HCT116 (cell line): ENCODE measurements around the gene ADK. TPM values are rescaled to one million over a fixed set of nuclear protein-coding genes. Genes with fewer than 3 reads are reported as not detected.

Experiments
- ATAC-seq: fragments of 200-7000 bp; cut with Tn5 transposase; 2 replicates; pipeline ENCODE4 v1.9.1; 2020; ENCODE audit warnings: mild to moderate bottlenecking, moderate library complexity
- BruUV-seq: library from RNA; stranded (reverse); fragments of 400-500 nt; replicated peaks from 2 replicates; lab custom pipeline; 2021; lab: Mats Ljungman, UMichigan
- CTCF ChIA-PET: fragments of 300-600 bp; sonication (Branson Sonifier 250); formaldehyde crosslinking; loops from one replicate; lab custom pipeline; 2021; ENCODE audit warnings: antibody characterized with exemption; lab: Charles Lee
- POLR2A ChIA-PET: fragments of 300-600, 350-600 bp; sonication (Branson Sonifier 250); formaldehyde crosslinking; loops from one replicate; lab custom pipeline; 2021; ENCODE audit warnings: antibody characterized with exemption; lab: Charles Lee
- RAD21 ChIA-PET, 2 experiments: fragments of 300-600 bp; sonication (Branson Sonifier 250); formaldehyde crosslinking; loops; one replicate each; lab custom pipeline; 2023; ENCODE audit warnings: low total read pairs in 2 of 2; ENCODE audit not compliant: uncharacterized antibody in 2 of 2, unreplicated experiment in 2 of 2, low non-redundant PET in 1 of 2; lab: Charles Lee
- DNase-seq: peaks from one replicate; pipeline ENCODE4 v3.0.0-alpha.2; 2010; ENCODE audit warnings: low read depth, low spot score
- H2AFZ ChIP-seq: fragments of 200-600 bp; shearing (Covaris generic), sonication (generic); 2 replicates; pipeline ENCODE4 v1.6.1; 2017; ENCODE audit warnings: low read depth, mixed run types, mixed read lengths, antibody characterized with exemption, low read length; ENCODE audit not compliant: poor library complexity, severe bottlenecking
- H3K27ac ChIP-seq: 2 replicates; pipeline ENCODE4 v1.5.1; 2012; ENCODE audit warnings: low read depth, low read length
- H3K27me3 ChIP-seq: fragments of 200-600 bp; sonication (generic); 2 replicates; pipeline ENCODE4 v1.6.1; 2016; ENCODE audit warnings: mixed run types, low read length, mixed read lengths; ENCODE audit not compliant: insufficient read depth
- H3K36me3 ChIP-seq, 2 experiments: fragments of 200-500 bp in 1 of 2; fragments of 200-600 bp in 1 of 2; sonication (Bioruptor generic) in 1 of 2; sonication (generic) in 1 of 2; 2 replicates each; pipeline versions ENCODE4 v1.5.1 to v1.6.1; 2014 to 2016; ENCODE audit warnings: low read length in 2 of 2, inconsistent platforms in 1 of 2, mixed read lengths in 1 of 2, mixed run types in 1 of 2; ENCODE audit not compliant: insufficient read depth in 2 of 2, control insufficient read depth in 1 of 2
- H3K4me1 ChIP-seq, 2 experiments: fragments of 200-600 bp in 1 of 2; sonication (generic) in 1 of 2; 2 replicates each; pipeline versions ENCODE4 v1.5.1 to v1.6.1; 2012 to 2017; ENCODE audit warnings: low read length in 2 of 2, inconsistent platforms in 1 of 2, mild to moderate bottlenecking in 1 of 2, mixed read lengths in 1 of 2, mixed run types in 1 of 2, moderate library complexity in 1 of 2; ENCODE audit not compliant: insufficient read depth in 2 of 2, control insufficient read depth in 1 of 2
- H3K4me2 ChIP-seq: fragments of 200-600 bp; sonication (generic); 2 replicates; pipeline ENCODE4 v1.6.1; 2017; ENCODE audit warnings: mixed run types, low read length, mixed read lengths
- H3K4me3 ChIP-seq, 2 experiments: fragments of 200-600 bp in 1 of 2; sonication (generic) in 1 of 2; replicated peaks in 1 of 2; 2 replicates each; pipeline ENCODE4 v1.5.1; 2011 to 2016; ENCODE audit warnings: low read length in 2 of 2, control low read depth in 1 of 2, low read depth in 1 of 2, mild to moderate bottlenecking in 1 of 2, mixed read lengths in 1 of 2, mixed run types in 1 of 2
- H3K79me2 ChIP-seq: fragments of 200-600 bp; sonication (generic); 2 replicates; pipeline ENCODE4 v1.6.1; 2017; ENCODE audit warnings: mild to moderate bottlenecking, mixed run types, low read length, moderate library complexity, mixed read lengths; ENCODE audit not compliant: insufficient read depth
- H3K9ac ChIP-seq: fragments of 200-600 bp; sonication (generic); 2 replicates; pipeline ENCODE4 v1.6.1; 2016; ENCODE audit warnings: low read length, mixed read lengths
- H3K9me2 ChIP-seq: fragments of 200-600 bp; sonication (generic), shearing (Covaris generic); 2 replicates; pipeline ENCODE4 v1.6.1; 2017; ENCODE audit warnings: mixed run types, mild to moderate bottlenecking, moderate library complexity; ENCODE audit not compliant: insufficient read depth
- H3K9me3 ChIP-seq, 2 experiments: fragments of 200-500 bp in 1 of 2; fragments of 200-600 bp in 1 of 2; sonication (Bioruptor generic) in 1 of 2; sonication (generic) in 1 of 2; 2 replicates each; pipeline ENCODE4 v1.6.1; 2014 to 2017; ENCODE audit warnings: low read length in 2 of 2, mixed read lengths in 2 of 2, inconsistent platforms in 1 of 2, low read depth in 1 of 2, mild to moderate bottlenecking in 1 of 2, mixed run types in 1 of 2, moderate library complexity in 1 of 2; ENCODE audit not compliant: control insufficient read depth in 1 of 2, insufficient read depth in 1 of 2
- H4K20me1 ChIP-seq: fragments of 200-600 bp; sonication (generic), shearing (Covaris generic); 2 replicates; pipeline ENCODE4 v1.6.1; 2017; ENCODE audit warnings: mixed run types, mild to moderate bottlenecking, moderate library complexity; ENCODE audit not compliant: insufficient read depth
- CBX3 ChIP-seq: IDR thresholded peaks from 2 replicates; pipeline ENCODE4 v1.6.1; 2012; ENCODE audit warnings: low read depth
- CEBPB ChIP-seq: IDR thresholded peaks from 2 replicates; pipeline ENCODE4 v1.6.1; 2012; ENCODE audit warnings: low read depth
- CTCF ChIP-seq, 3 experiments: fragments of 200-600 bp in 1 of 3; sonication (generic) in 1 of 3; IDR thresholded peaks in 2 of 3; conservative IDR thresholded peaks in 1 of 3; 2 replicates each; pipeline ENCODE4 v1.5.1; 2012 to 2017; ENCODE audit warnings: low read depth in 2 of 3, low read length in 2 of 3, antibody characterized with exemption in 1 of 3, borderline replicate concordance in 1 of 3, control low read depth in 1 of 3, mild to moderate bottlenecking in 1 of 3, mixed read lengths in 1 of 3, mixed run types in 1 of 3, moderate library complexity in 1 of 3; ENCODE audit not compliant: insufficient read depth in 1 of 3
- EGR1 ChIP-seq: IDR thresholded peaks from 2 replicates; pipeline ENCODE4 v1.6.1; 2012; ENCODE audit warnings: low read depth
- FOSL1 ChIP-seq: IDR thresholded peaks from 2 replicates; pipeline ENCODE4 v1.6.1; 2012; ENCODE audit warnings: low read depth
- JUND ChIP-seq: IDR thresholded peaks from 2 replicates; pipeline ENCODE4 v1.6.1; 2012
- MAX ChIP-seq: IDR thresholded peaks from 2 replicates; pipeline ENCODE4 v1.6.1; 2012
- POLR2A ChIP-seq: IDR thresholded peaks from 2 replicates; pipeline ENCODE4 v1.7.0; 2011; ENCODE audit warnings: borderline replicate concordance; ENCODE audit not compliant: insufficient read depth, insufficient read length; ENCODE audit errors: extremely low read depth
- RAD21 ChIP-seq: IDR thresholded peaks from 2 replicates; pipeline ENCODE4 v1.6.1; 2012; ENCODE audit warnings: low read depth, mild to moderate bottlenecking
- REST ChIP-seq: IDR thresholded peaks from 2 replicates; pipeline ENCODE4 v1.6.1; 2012; ENCODE audit warnings: low read depth
- TCF7L2 ChIP-seq: IDR thresholded peaks from 2 replicates; pipeline ENCODE4 v1.7.0; 2011; ENCODE audit warnings: borderline replicate concordance, inconsistent platforms; ENCODE audit not compliant: insufficient read depth, insufficient read length; ENCODE audit errors: extremely low read depth
- ZBTB33 ChIP-seq: IDR thresholded peaks from 2 replicates; pipeline ENCODE4 v1.6.1; 2011; ENCODE audit warnings: mild to moderate bottlenecking, low read length, moderate library complexity; ENCODE audit not compliant: insufficient replicate concordance; ENCODE audit errors: extremely low read depth
- ZFX ChIP-seq: fragments of 450-650 bp; IDR thresholded peaks from 2 replicates; pipeline ENCODE4 v1.6.1; 2017
- intact Hi-C: fragments of 100-400 bp; cut with micrococcal nuclease; formaldehyde crosslinking; loops from 2 replicates; pipeline ENCODE4 v1.10.0; 2022
- total RNA-seq: library from RNA; stranded (reverse); gene quantifications from one replicate; pipeline ENCODE4 v1.2.1, GENCODE V29; 2021; ENCODE audit not compliant: unreplicated experiment
- TF ChIP-seq, protein P1 (sequence below): IDR thresholded peaks from 2 replicates; pipeline ENCODE4 v1.6.1; 2012

The ADK gene
- total RNA-seq, 1 experiment from 2014 or later, result 55.0 TPM

DNA sequence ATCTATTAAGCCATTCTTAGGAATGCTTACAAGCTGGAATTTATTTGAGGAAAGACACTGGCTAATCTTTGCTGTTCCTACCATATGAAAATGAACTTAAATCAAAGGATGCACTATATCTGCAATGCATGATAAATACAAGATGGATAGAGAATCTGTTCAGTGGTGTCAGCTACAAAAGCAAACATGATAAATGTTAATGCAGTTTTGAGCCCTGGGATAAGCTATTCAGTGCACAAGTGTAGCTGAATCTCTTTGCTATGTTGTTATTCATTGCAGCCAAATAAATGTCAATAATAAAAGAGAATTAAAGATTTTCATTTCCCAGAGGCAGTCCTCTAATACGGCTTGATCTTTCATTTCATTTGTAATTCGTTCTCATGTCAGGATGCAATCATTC, 451.6 kb downstream of the ADK start:
- H2AFZ ChIP-seq, result no peak overlapping the region
- no peak overlapping the region for H3K4me3 ChIP-seq
- no peaks in the 10 kb centered on the region for H3K27me3 ChIP-seq
- POLR2A ChIA-PET, result no interaction called here
- no peaks in the 10 kb centered on the region for H3K79me2 ChIP-seq
- no peak for ATAC-seq
- H3K9ac ChIP-seq, result no peak overlapping the region
- no peaks in the 10 kb centered on the region for H3K36me3 ChIP-seq
- TF ChIP-seq RAD21 (no peak), POLR2A (no peak), TCF7L2 (no peak), ZFX (no peak), CBX3 (no peak), JUND (no peak), REST (no peak), FOSL1 (no peak), CTCF (IDR thresholded peaks at IDR 0.05 in 2 of 3, conservative IDR thresholded peaks at IDR 0.05 in 1 of 3; ENCODE audit: borderline replicate concordance in 1 of 3, insufficient read depth in 1 of 3, low read depth in 2 of 3, low read length in 2 of 3) (no peak), ZBTB33 (no peak), CEBPB (no peak), EGR1 (no peak), MAX (no peak)
- TF ChIP-seq, protein P1, sequence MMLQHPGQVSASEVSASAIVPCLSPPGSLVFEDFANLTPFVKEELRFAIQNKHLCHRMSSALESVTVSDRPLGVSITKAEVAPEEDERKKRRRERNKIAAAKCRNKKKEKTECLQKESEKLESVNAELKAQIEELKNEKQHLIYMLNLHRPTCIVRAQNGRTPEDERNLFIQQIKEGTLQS, result no peak
- no peaks in the 10 kb centered on the region for H4K20me1 ChIP-seq
- intact Hi-C loops, result no loop called here
- no peak overlapping the region for H3K27ac ChIP-seq
- RAD21 ChIA-PET, result no interaction called here
- no peaks in the 10 kb centered on the region for H3K4me1 ChIP-seq
- H3K9me3 ChIP-seq, result no peaks in the 10 kb centered on the region
- no peak overlapping the region for H3K4me2 ChIP-seq
- CTCF ChIA-PET, result no interaction called here
- DNase-seq, result no peak
- no peaks in the 10 kb centered on the region for H3K9me2 ChIP-seq
- no TSS peak for BruUV-seq
